Measurements from ENCODE around the gene DENND4A.

- TF ChIP-seq FOXP2 (optimal IDR thresholded peaks at IDR 0.05; ENCODE audit: control extremely low read depth, extremely low read length, insufficient read depth) (no peak), EZH2 (IDR thresholded peaks at IDR 0.05) (no peak), POLR2AphosphoS5 (IDR thresholded peaks at IDR 0.05; ENCODE audit: borderline replicate concordance, low read depth, low read length) (no peak)
Observed at GRCh38 chr15:65789105-65789504, 3.0 kb downstream of the DENND4A start.
